ENCODE results near the gene NTRK1.

NTRK1 gene

DNA sequence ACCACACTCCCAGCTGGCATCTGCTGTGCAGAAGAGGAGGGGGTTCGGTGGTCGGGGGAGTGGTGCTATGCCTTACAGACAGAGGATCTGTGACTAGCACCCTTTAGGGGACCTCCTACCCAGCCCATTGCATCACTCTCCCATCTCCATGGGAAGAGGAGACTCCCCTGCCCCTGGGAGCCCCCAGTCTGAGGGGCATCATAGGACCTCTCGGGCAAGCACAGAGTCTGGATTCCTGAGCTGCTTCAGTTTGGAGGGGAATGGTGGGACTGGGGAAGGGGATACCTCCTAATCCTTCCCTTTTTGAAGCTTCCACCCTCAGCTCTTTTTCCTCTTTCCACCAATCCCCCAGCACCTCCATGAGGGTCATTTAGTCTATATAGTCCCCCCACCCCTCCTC, 3.1 kb upstream of the NTRK1 start:
- H3K27ac Mint-ChIP-seq = no peak overlapping the region
- H3K27me3 Mint-ChIP-seq = peaks cover 78% of the 10 kb centered on the region
- H3K36me3 Mint-ChIP-seq (ENCODE audit: low read depth) = no peaks in the 10 kb centered on the region
- intact Hi-C loops (cut with micrococcal nuclease) = no loop called here
- peaks cover 28% of the 10 kb centered on the region for H3K4me1 Mint-ChIP-seq (ENCODE audit: low read depth)
- no peak overlapping the region for H3K4me3 Mint-ChIP-seq
- H3K9me3 Mint-ChIP-seq = no peaks in the 10 kb centered on the region

DNA sequence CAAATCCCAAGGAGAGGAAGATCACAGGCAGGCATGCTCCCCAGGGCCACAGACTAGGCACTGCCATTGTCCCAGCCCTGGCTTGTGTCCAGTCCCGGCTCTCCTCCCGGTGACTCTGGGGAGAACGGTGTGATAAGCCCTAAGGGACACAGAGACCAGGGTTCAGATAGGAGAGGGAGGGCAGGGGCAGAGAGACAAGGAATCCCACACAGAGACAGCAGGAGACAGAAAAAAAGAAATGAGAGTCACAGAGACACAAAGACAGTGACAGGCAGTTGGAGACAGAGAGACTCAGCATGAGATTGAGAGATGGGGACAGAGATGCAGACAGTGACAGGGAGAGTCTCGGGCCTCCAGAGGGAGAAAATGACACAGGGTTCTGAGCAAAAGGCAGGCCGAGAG, 2.1 kb upstream of the NTRK1 start:
- H3K9me3 Mint-ChIP-seq = no peaks in the 10 kb centered on the region
- peaks cover 28% of the 10 kb centered on the region for H3K4me1 Mint-ChIP-seq (ENCODE audit: low read depth)
- no peaks in the 10 kb centered on the region for H3K36me3 Mint-ChIP-seq (ENCODE audit: low read depth)
- no peak overlapping the region for H3K4me3 Mint-ChIP-seq
- H3K27ac Mint-ChIP-seq = no peak overlapping the region
- peaks cover 82% of the 10 kb centered on the region for H3K27me3 Mint-ChIP-seq
- intact Hi-C loops (cut with micrococcal nuclease) = loop anchor here (2.0 kb wide), 1 partner anchor 54 kb away; no protein-coding TSS in a partner anchor

DNA sequence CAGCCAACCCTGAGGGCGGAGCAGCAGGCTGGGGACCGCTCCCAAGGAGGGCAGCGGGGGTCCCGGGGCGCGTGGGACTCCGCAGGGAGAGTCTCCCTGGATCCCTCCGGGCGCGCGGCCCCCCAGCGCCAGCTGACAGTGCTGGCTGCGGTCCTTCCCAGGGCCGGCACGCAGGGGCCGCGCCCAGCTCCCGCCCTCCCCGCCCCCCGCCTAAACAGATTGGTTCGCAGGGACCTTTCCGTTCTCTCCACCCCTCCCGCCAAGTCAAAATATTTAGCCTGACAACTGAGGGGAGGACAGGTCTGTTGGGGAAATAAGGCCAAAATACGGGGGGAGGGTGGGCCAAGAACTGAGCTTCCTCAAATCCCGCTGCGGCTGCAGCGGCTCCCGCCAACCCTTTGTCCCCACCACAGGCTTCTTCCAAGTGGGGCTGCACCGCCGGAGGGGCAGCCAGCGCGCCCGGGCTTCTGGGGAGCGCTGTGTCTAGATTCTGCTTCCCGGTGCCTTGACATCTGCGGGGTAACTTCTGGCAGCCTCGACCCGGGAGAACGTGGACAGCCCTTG, 1.6 kb upstream of the NTRK1 start, which contains the start of gene INSRR:
Gene INSRR (minus strand): TSS at position 159 of the 564 bp plus-strand sequence. CDS start 496 bp downstream, outside the sequence.
- peaks cover 82% of the 10 kb centered on the region for H3K27me3 Mint-ChIP-seq
- intact Hi-C loops (cut with micrococcal nuclease) = loop anchor here (2.0 kb wide), 1 partner anchor 54 kb away; no protein-coding TSS in a partner anchor

DNA sequence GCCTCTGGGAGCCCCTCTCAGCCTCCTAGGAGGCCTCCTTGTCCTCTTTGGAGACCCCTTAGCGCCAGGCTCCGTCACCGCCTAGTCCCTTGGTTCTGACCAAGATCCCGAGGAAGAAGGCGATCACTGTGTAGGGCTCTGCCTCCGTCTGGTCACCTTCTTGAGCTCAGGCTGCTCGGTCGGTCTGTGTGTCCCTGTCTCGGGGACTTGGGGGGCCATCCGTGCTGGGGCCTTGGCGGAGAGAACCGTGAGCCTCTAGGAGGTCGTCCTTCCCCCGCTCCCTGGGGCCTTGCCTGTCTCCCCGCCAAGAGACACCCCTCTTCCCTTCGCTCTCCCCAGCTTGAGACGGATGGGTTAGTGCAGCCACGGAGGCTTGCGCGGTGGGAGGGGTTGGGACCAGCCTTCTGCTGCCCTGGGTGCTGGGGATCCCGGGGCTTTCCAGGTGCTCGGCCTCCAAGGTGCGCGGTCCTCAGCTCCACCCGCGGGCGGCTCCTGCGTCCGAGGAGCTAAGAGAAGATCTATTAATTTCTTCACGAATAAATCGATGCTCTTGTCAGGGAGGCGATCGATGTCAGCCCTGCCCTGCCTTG, 1.0 kb upstream of the NTRK1 start:
- H3K36me3 Mint-ChIP-seq (ENCODE audit: low read depth) = no peaks in the 10 kb centered on the region
- H3K4me3 Mint-ChIP-seq = no peak overlapping the region
- no peak overlapping the region for H3K27ac Mint-ChIP-seq
- H3K9me3 Mint-ChIP-seq = no peaks in the 10 kb centered on the region
- intact Hi-C loops (cut with micrococcal nuclease) = loop anchor here (2.0 kb wide), 2 partner anchors 55 to 63 kb away; no protein-coding TSS in a partner anchor
- H3K4me1 Mint-ChIP-seq (ENCODE audit: low read depth) = peaks cover 28% of the 10 kb centered on the region
- peaks cover 82% of the 10 kb centered on the region for H3K27me3 Mint-ChIP-seq

More for the DNA sequence above, 1.6 kb upstream of the NTRK1 start, which contains the start of gene INSRR:
- H3K27ac Mint-ChIP-seq = no peak within 1 kb of the TSS
- peaks cover 28% of the 10 kb centered on the region for H3K4me1 Mint-ChIP-seq (ENCODE audit: low read depth)
- H3K4me3 Mint-ChIP-seq = no peak within 1 kb of the TSS
- H3K36me3 Mint-ChIP-seq (ENCODE audit: low read depth) = no peaks in the 10 kb centered on the region
- H3K9me3 Mint-ChIP-seq = no peaks in the 10 kb centered on the region

DNA sequence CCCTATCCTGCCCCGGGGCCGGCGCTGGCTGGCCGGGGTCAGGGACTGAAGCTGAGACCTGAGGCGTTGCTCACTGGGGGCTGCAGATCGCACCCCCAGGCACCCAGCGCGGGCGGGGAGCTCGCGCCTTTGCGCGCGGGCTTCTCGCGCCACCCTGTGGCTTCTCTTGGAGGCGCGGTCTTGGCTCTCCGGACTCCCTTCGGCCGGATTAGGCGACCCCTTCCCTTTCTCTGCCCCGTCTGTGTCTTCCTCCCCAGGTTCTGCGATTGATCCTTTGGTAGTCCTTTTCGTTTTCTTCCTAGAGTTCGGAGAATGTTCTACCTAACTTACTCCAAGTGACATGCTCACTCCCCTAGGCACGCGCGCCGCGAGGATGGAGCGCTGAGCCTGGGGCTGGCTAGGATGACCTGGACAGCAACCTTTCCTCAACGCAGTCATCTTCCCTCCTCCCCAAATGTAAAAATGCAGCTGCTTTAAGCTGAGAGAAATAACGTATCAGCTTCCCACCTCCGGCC, 495 bp upstream of the NTRK1 start:
- Mint-ChIP-seq H3K4me1 (ENCODE audit: low read depth) (peaks cover 28% of the 10 kb centered on the region), H3K27me3 (peaks cover 84% of the 10 kb centered on the region), H3K36me3 (ENCODE audit: low read depth) (no peaks in the 10 kb centered on the region), H3K27ac (no peak overlapping the region), H3K9me3 (no peaks in the 10 kb centered on the region), H3K4me3 (peak overlapping the region; percentile 44)
- intact Hi-C loops (cut with micrococcal nuclease) = loop anchor here (2.0 kb wide), 1 partner anchor 63 kb away; no protein-coding TSS in a partner anchor

DNA sequence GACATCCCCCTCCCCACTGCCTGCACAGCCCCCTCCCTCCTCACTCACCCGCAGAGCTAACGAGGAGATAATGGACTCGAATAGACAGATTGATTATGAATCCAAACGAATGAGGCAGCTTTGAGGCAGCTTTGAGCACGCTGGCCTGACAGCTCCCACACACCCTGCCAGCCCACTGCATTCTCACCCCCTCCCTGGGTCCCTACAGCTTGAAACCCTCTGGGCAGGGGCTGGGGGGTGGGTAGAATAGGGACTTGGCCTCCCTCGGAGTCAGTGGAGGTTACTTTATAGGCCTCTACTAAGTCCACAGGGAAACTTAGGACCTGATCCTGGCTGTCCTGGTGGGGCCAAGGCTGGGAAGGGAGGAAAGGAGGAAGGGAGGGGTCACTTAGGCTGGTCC, 1.9 kb downstream of the NTRK1 start:
- Mint-ChIP-seq H3K36me3 (ENCODE audit: low read depth) (no peaks in the 10 kb centered on the region), H3K27ac (no peak overlapping the region), H3K4me1 (ENCODE audit: low read depth) (peaks cover 21% of the 10 kb centered on the region), H3K27me3 (peaks cover 82% of the 10 kb centered on the region), H3K4me3 (no peak overlapping the region), H3K9me3 (no peaks in the 10 kb centered on the region)
- intact Hi-C loops (cut with micrococcal nuclease) = no loop called here

DNA sequence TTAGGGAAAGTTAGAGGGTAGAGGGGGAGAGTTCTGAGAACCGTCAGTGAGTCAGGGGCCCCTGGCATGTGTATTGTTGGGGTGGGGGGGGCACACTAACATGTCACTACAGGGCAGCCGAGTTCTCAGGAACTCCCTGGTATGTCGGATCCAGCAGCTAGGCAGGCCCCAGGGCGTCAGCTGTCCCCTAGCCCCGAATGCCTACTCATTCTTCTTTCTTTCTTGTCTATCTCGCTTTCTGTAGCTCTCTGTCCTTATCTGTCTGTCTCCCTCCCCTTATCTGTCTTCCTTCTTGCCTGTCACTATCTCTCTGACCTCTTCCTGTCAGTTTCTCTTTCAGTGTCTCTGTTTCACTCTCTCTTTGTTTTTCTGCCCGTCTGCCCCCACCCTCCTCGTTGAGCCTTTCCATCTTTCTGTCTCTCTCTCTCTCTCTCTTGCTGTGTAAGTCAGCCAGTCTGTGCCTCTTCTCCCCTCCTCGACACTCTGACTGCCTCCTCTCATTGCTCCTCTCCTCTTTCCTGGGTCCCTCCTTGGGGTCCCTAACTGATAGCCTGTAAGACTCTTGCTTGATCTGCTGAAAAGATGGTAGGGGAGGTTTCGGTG, 2.4 kb downstream of the NTRK1 start:
- Mint-ChIP-seq H3K27me3 (peaks cover 80% of the 10 kb centered on the region), H3K27ac (no peak overlapping the region), H3K36me3 (ENCODE audit: low read depth) (no peaks in the 10 kb centered on the region), H3K4me3 (no peak overlapping the region), H3K4me1 (ENCODE audit: low read depth) (peaks cover 21% of the 10 kb centered on the region), H3K9me3 (no peaks in the 10 kb centered on the region)
- intact Hi-C loops (cut with micrococcal nuclease) = no loop called here

DNA sequence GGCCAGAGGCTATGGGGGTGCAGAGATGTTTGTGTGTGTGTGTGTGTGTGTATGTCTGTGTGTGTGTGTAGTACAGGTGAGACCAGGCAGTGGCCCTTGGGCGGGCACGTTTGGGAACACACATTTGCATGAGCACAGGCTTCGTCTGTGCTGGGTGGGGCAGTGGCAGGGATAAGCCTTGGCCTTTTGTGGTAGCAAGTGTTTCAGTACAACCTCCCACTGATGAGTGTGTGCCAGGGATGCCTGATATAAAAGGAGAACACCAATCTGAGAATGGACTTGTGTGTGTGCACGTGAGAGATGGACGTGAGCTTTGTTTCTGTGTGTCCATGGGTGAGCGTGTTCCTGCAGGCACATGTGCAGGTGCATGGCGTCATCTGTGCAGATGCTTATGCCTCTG, 3.0 kb downstream of the NTRK1 start:
- Mint-ChIP-seq H3K27ac (no peak overlapping the region), H3K36me3 (ENCODE audit: low read depth) (no peaks in the 10 kb centered on the region), H3K9me3 (no peaks in the 10 kb centered on the region), H3K4me3 (no peak overlapping the region), H3K4me1 (ENCODE audit: low read depth) (peaks cover 18% of the 10 kb centered on the region), H3K27me3 (peaks cover 78% of the 10 kb centered on the region)
- intact Hi-C loops (cut with micrococcal nuclease) = no loop called here

DNA sequence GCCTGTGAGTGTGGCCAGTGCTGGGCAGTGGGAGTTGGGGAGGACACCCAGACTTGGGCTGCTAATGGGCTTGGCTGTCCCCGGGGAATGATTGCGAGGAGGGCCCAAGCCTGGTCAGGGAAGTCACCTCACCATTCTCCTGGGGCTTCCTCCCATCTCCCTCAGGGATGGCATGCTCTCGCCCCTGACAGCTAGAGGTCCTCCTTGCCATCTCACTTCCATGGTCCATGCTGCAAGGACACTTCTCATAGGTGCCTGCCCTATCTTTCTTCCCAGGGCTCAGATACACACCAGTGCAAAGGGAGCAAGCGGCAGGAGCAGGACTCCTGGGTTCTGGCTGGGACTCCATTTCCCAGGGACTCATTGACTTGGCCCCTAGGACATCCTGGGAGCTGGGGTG, 4.1 kb downstream of the NTRK1 start:
- Mint-ChIP-seq H3K4me1 (ENCODE audit: low read depth) (peaks cover 9% of the 10 kb centered on the region), H3K27me3 (peaks cover 77% of the 10 kb centered on the region), H3K27ac (no peak overlapping the region), H3K4me3 (no peak overlapping the region), H3K9me3 (no peaks in the 10 kb centered on the region), H3K36me3 (ENCODE audit: low read depth) (no peaks in the 10 kb centered on the region)
- intact Hi-C loops (cut with micrococcal nuclease) = no loop called here

DNA sequence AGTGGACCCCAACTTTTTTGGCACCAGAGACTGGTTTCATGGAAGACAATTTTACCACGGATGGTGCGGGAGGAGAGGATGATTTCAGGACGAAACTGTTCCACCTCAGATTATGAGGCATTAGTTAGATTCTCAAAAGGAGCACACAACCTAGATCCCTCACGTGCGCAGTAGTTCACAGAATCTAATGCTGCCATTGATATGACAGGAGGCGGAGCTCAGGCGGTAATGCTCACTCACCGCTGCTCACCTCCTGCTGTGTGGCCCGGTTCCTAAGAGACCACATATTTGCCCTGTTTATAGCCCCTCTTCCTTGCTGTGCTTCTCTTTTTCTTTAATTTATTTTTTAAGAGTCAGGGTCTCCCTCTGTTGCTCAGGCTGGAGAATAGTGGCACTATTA, 4.6 kb downstream of the NTRK1 start:
- H3K36me3 Mint-ChIP-seq (ENCODE audit: low read depth) = no peaks in the 10 kb centered on the region
- no peak overlapping the region for H3K4me3 Mint-ChIP-seq
- no peak overlapping the region for H3K27ac Mint-ChIP-seq
- intact Hi-C loops (cut with micrococcal nuclease) = no loop called here
- peaks cover 75% of the 10 kb centered on the region for H3K27me3 Mint-ChIP-seq
- H3K4me1 Mint-ChIP-seq (ENCODE audit: low read depth) = peaks cover 4% of the 10 kb centered on the region
- H3K9me3 Mint-ChIP-seq = no peaks in the 10 kb centered on the region

DNA sequence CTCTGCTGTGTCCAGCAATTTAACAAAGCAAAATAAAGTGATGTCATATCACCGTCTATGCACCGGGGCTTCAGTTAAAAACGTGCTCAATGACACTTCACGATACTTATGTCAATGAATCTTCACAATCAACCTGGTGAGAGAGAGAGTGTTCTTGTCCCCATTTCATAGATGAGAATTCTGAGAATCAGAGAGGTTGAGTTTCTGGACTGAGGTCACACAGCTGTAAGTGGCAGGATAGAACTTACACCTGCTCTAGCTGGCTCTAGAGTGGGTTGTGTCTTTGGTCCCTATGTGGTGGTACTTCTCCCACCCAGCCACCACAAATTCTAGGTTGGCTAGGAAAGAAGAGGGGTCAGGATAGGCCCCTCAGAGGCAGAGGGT, 5.2 kb downstream of the NTRK1 start:
- no peaks in the 10 kb centered on the region for H3K36me3 Mint-ChIP-seq (ENCODE audit: low read depth)
- no peaks in the 10 kb centered on the region for H3K4me1 Mint-ChIP-seq (ENCODE audit: low read depth)
- H3K27ac Mint-ChIP-seq = no peak overlapping the region
- H3K27me3 Mint-ChIP-seq = peaks cover 70% of the 10 kb centered on the region
- intact Hi-C loops (cut with micrococcal nuclease) = no loop called here
- H3K9me3 Mint-ChIP-seq = no peaks in the 10 kb centered on the region
- no peak overlapping the region for H3K4me3 Mint-ChIP-seq

DNA sequence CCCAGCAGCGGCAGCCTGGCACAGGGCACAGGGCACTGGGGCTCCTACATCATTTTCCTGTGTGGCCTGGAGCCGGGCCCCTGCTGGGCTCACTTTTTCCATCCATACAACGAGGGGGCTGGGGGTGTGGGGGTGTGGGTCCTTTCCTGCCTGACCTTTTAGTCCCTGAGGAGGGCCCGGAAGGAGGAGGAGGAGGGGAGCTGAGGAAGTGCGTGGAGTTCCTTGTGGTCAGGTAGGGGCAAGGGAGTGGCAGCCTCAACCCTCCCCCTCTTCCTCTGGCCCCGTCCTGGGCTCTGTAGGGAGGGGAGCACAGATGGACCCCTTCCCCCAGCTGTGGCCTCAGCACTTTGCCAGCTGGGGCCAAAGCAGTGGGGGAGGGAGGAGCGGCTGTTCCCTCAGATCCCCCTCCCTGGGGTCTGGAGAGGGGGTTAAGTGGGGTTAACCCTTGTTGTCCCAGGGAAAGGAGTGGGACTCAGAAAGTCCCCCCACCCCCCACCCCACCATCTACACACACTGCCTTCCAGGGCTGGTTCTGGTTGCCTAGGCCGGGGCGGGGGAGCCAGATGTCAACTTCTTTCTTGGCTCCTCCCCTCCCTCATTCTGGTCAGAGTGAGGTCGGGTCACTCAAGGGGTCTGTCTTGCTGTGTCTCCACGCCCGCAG, 5.7 kb downstream of the NTRK1 start:
- H3K27me3 Mint-ChIP-seq = peaks cover 66% of the 10 kb centered on the region
- intact Hi-C loops (cut with micrococcal nuclease) = no loop called here
- no peaks in the 10 kb centered on the region for H3K36me3 Mint-ChIP-seq (ENCODE audit: low read depth)
- H3K4me1 Mint-ChIP-seq (ENCODE audit: low read depth) = no peaks in the 10 kb centered on the region
- H3K4me3 Mint-ChIP-seq = no peak overlapping the region
- H3K27ac Mint-ChIP-seq = no peak overlapping the region
- H3K9me3 Mint-ChIP-seq = no peaks in the 10 kb centered on the region

DNA sequence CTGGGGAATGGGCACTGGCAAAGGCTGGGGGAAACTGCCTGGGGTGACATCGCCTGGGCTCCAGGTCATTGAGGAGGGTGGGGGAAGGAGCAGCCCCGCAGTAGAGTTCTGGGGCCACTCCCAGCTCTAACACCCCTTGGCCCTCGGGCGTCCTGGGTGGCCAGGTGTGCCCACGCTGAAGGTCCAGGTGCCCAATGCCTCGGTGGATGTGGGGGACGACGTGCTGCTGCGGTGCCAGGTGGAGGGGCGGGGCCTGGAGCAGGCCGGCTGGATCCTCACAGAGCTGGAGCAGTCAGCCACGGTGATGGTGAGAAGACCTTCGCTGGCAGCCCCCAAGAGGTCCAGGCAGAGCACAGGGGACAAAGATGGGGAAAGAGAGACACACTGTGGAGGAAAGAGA, 7.7 kb downstream of the NTRK1 start:
- no peak overlapping the region for H3K4me3 Mint-ChIP-seq
- H3K27me3 Mint-ChIP-seq = peaks cover 54% of the 10 kb centered on the region
- no peaks in the 10 kb centered on the region for H3K9me3 Mint-ChIP-seq
- H3K27ac Mint-ChIP-seq = no peak overlapping the region
- H3K36me3 Mint-ChIP-seq (ENCODE audit: low read depth) = no peaks in the 10 kb centered on the region
- H3K4me1 Mint-ChIP-seq (ENCODE audit: low read depth) = no peaks in the 10 kb centered on the region
- intact Hi-C loops (cut with micrococcal nuclease) = no loop called here

DNA sequence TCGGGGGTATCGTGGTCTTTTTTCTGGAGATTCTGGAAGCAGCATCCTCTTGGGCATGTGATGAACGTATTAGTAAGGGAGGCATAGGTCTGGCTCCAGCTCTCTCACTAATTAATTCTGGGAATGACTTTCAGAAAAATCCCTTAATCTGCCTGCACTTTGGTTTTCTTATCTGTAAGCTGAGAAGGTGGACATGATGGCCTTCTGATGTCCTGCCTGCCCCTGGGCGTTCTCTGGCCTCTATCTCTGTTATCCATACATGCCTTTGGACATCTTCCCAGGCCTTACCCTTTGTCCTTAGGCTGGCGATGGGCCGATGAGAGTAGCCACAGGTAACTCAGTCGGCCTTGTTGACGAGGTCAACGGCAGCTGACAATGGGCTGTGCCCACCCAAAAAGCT, 8.8 kb downstream of the NTRK1 start:
- no peak overlapping the region for H3K4me3 Mint-ChIP-seq
- intact Hi-C loops (cut with micrococcal nuclease) = no loop called here
- peaks cover 53% of the 10 kb centered on the region for H3K27me3 Mint-ChIP-seq
- no peaks in the 10 kb centered on the region for H3K9me3 Mint-ChIP-seq
- H3K4me1 Mint-ChIP-seq (ENCODE audit: low read depth) = no peaks in the 10 kb centered on the region
- no peak overlapping the region for H3K27ac Mint-ChIP-seq
- no peaks in the 10 kb centered on the region for H3K36me3 Mint-ChIP-seq (ENCODE audit: low read depth)

All from dendritic cell treated with granulocyte-macrophage colony-stimulating factor and Interleukin-4, amounts not matched to agents 40 ng/mL and 50 ng/mL, for 4 days (primary cell).